ENCODE results near the gene ZNF101. TPM values are rescaled to one million over a fixed set of nuclear protein-coding genes. Genes with fewer than 3 reads are reported as not detected.

The ZNF101 gene
- polyA plus RNA-seq, 3 donors: 13.2 to 18.4 (median 15.1) TPM

DNA sequence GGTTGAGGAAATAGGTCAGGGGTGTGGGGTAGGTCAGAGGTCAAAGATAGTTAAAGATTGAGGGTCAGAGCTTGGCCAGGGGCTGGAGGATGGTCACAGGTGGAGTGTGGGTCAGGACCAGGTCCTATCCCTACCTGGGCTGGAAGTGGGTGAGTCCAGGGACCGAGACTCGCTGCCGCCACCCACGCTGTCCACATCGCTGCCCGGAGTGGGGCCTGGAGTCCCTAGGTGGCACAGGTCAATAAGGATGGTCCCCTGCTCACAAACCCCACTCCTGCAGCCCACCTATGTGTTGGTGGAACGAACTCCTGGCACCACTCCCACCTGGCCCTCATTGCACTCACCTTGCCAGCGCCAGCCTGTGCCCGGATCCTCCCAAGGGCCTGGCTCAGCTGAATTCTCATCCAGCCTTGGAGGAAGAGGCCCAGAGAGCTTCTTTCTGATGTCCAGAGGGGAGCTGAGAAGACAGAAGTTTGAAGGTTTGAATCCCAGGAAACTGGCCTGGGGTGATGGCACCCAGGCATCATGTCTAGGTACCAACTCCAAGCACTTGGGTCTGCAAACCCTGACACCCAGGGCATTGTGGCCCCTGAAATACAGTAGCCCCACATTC, 32.0 kb upstream of the ZNF101 start:
- no peak for DNase-seq

DNA sequence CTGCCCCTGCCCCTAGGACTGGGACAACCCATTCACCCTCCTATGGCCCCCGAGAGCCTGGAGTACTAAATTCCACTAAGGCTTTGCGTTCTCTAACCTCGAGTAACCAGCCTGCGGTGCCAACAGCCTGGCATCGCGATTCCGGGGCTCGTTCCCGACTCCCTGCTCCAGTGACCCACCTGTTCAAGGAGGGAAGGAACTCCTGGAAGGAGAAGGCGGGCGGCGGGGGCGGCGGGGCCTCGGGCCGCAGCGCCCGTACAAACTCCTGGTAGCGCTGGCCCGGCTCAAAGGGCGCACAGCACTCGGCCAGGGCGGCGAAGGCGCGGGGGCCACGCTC, 31.5 kb upstream of the ZNF101 start:
- no peak for DNase-seq

DNA sequence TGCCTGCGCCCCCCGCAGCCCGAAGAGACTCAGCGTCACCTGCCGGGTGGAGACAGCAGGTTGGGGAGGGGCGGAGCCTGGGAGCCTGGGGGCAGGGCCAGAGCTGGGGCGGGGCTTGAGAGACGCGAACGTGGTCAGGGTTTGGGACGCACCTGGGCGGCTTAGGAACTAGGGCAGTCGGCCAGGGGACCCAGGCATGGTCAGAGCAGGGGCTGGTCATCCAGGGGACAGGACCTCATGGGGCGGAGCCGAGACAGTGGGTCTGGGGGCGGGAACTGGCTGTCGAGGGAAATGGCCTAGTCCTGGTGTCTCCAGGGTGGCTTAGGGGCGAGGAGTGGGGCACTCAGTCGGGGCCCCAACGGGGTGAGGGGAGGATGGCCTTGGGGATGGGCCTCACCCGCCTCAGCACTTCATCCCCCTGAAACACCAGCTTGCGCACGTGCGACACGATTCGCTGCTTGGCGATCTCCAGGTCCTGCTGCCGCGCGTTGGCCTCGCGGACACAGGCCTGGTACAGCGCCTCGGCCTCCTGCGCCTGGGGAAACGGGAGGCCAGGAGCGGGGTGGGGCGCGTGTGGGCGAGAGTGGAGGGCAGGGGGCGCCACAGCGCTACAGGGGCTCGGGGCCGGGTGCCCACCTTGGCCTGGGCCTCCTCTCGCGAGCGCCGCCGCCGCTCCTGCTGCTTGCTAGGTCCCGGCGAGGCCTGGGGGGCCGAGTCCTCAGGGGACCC, 31.0 kb upstream of the ZNF101 start:
- DNase-seq: no peak

GRCh38 chr19:19642506-19643157, 26.0 kb upstream of the ZNF101 start:
- no peak for DNase-seq

GRCh38 chr19:19643158-19644053, 25.2 kb upstream of the ZNF101 start, which contains the start of gene GMIP:
GMIP (minus strand) TSS chr19:19643657; CDS start chr19:19643529, 128 bp downstream.
- no peak for DNase-seq

DNA sequence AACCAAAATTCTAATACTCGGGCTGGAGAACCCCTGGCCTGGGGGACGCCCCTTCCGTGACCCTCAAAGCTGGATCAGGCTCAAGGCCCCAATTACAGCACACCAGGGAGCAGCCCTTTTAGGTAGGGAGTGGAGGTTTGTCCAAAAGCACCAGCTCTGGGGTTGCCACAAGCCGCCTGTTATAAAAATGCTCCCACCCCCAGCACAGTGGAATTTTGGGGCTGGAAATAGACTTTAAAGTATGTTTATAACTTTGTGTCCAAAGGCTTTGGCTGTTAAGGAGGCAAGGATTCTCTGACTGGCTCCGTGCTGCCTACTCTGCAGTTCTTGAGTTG, 24.6 kb upstream of the ZNF101 start:
- DNase-seq: no peak

- no peak for DNase-seq
Measured at GRCh38 chr19:19645233-19645870, 23.3 kb upstream of the ZNF101 start.

DNA sequence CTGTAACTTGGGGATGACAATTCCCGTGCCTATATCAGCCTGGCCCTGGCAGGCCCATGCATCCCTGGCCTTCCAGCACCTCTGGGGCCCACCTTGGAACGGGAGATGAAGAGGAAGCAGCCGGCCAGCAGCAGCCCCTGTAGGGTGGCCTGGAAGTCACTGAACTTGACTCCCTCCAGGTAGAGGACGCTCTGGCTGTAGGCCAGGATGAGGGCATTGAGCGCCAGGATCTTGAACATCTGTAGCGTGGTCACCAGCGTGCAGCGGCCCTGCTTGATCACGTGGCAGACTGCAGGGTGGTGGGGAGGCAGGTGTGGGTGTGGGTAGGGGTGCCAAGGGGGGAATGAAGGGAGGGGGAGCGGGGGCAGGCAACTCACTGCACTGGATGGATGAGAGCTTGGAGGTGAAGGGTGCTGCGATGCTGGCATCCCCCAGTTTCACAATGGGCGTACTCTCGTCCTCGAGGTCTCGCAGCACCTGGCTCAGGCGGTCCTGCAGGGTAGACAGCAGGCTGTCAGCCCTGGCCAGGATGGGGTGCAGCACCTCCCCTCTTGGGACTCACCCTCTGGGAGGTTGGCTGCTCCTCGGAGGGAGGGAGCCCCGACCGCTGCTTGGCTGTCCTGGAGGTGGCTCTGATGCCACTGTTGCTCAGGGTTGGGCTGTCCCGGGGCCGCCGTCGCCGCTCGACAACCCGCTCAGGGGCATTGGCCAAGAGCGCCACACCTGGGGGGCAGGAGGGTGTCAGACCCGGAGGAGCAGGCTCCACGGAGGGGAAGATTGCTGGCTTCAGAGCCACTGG, 21.4 kb upstream of the ZNF101 start:
- DNase-seq: no peak

GRCh38 chr19:19649155-19649554, 19.5 kb upstream of the ZNF101 start:
- no peak for DNase-seq

GRCh38 chr19:19649580-19649995, 19.1 kb upstream of the ZNF101 start:
- no peak for DNase-seq

DNA sequence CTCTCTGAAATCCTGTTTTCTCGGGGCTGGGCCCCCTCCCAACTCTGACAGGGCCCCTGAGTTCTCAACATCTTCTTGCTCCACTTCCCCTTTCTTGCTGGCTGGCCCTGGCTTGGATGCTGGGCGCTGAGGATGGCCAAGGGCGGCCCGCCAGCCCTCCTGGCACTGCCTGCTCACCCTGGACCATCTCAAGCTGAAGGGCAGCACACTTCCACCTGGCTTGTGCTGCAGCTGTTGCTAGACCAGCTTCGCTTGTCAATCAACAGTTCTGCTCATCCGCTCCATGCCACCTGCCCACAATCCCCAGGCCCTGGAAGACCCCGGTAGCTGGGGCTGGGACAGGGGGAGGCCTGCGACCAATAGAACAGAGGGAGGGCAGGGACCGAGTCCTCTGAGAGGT, 18.3 kb upstream of the ZNF101 start:
- no peak for DNase-seq

- DNase-seq: no peak
Measured at GRCh38 chr19:19651076-19651475, 17.6 kb upstream of the ZNF101 start.

DNA sequence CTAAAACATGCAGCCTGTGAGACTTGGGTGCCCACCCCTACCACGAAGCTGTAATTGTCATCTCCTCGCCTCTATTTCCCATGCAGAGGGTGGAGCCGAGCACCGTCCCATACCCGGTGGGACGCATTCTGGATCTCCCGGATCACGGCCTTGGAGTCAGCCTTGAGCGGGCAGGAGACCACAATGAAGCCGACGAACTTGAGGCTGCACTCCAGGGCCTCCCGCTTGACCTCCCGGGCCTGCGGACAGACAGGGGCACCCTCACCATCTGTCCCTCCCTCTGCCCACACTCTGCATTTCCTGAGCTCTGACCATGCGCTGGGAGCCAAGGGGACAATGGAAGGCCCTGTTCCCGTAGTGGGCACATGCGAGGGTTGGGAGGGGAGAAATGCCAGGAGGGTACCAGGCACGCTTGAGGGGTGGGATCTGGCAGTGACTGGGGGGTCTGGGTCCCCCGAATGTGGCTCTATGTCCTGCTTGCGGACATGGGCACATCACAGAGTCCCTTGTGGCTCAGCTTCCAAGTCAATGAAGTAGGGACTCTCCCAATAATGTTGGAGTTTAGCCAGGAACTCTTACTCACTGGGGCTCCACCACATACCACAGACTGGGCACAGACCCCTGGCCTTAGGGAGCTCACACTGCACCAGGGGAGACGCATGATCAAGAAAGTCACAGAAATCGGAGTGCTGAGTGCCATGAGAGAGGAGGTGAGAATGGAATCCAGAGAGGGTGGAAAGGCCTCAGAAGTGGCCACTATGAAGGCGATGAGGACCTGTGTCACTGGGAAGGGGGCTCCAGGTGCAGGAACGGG, 15.9 kb upstream of the ZNF101 start:
- DNase-seq: no peak

GRCh38 chr19:19653597-19654147, 15.0 kb upstream of the ZNF101 start:
- no peak for DNase-seq

- DNase-seq: no peak
Measured at GRCh38 chr19:19654441-19654840, 14.2 kb upstream of the ZNF101 start.

DNA sequence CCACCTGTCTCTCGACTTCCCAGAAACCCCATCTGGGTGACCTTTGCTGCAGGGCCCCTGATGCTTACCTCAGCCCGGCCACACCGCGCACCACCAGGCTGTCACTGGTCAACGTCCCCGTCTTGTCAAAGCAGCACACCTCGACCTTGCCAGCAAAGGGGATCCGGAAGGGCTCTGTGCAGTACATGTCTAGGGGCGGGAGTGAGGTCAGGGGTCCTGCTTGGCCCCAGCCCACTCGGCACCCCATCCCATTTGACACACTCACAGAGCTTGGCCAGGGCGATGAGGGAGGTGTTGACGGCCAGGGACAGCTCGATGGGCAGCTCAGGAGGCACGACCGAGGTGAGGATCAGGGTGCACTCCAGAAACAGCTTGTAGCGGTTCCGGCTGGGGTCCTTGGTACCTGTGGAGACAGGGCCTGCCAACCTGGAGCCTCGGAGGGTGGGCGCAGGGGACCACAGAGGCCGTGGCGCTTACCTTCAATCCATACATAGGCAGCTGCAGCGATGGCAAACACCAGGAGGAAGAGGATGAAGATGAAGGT, 13.5 kb upstream of the ZNF101 start:
- no peak for DNase-seq

- DNase-seq: no peak
Measured at GRCh38 chr19:19655641-19656343, 12.8 kb upstream of the ZNF101 start.

- DNase-seq: no peak
Measured at GRCh38 chr19:19656451-19657396, 11.9 kb upstream of the ZNF101 start.
